Stimulated activated CD4-positive, alpha-beta T cell treated with anti-CD3 and anti-CD28 coated beads, Interleukin-1b, Interleukin-23, amount 100 ng/mL, for 48 hours (primary cell): Measurements from ENCODE around the gene HDDC2.

ENCODE experiments used
- DNase-seq: peaks from one replicate; pipeline ENCODE4 v3.0.0-alpha.2; 2020

Gene HDDC2

GRCh38 chr6:125268765-125269164 lies 33.0 kb downstream of the HDDC2 start:
- DNase-seq = no peak

GRCh38 chr6:125267806-125268523 lies 33.8 kb downstream of the HDDC2 start:
- DNase-seq = no peak

- no peak for DNase-seq
Observed at GRCh38 chr6:125264476-125264875, 37.3 kb downstream of the HDDC2 start.

- no peak for DNase-seq
Observed at GRCh38 chr6:125262016-125263013, 39.5 kb downstream of the HDDC2 start.

- DNase-seq = no peak
Observed at GRCh38 chr6:125259354-125259736, 42.4 kb downstream of the HDDC2 start.

GRCh38 chr6:125258651-125259353 lies 43.0 kb downstream of the HDDC2 start:
- DNase-seq = no peak

GRCh38 chr6:125257351-125257750 lies 44.4 kb downstream of the HDDC2 start:
- no peak for DNase-seq

GRCh38 chr6:125255201-125255600 lies 46.6 kb downstream of the HDDC2 start:
- no peak for DNase-seq

GRCh38 chr6:125254321-125254720 lies 47.4 kb downstream of the HDDC2 start:
- no peak for DNase-seq

GRCh38 chr6:125253881-125254280 lies 47.9 kb downstream of the HDDC2 start:
- no peak for DNase-seq

GRCh38 chr6:125252891-125253290 lies 48.9 kb downstream of the HDDC2 start:
- no peak for DNase-seq

- DNase-seq = no peak
Observed at GRCh38 chr6:125251516-125252220, 50.1 kb downstream of the HDDC2 start.

GRCh38 chr6:125250511-125250910 lies 51.3 kb downstream of the HDDC2 start:
- DNase-seq = no peak

- DNase-seq = no peak
Observed at GRCh38 chr6:125248136-125248535, 53.6 kb downstream of the HDDC2 start.

GRCh38 chr6:125246566-125246965 lies 55.2 kb downstream of the HDDC2 start:
- no peak for DNase-seq

GRCh38 chr6:125245523-125246264 lies 56.1 kb downstream of the HDDC2 start:
- no peak for DNase-seq

GRCh38 chr6:125245109-125245508 lies 56.7 kb downstream of the HDDC2 start:
- DNase-seq = no peak

- no peak for DNase-seq
Observed at GRCh38 chr6:125237764-125238163, 64.0 kb downstream of the HDDC2 start.

- DNase-seq = no peak
Observed at GRCh38 chr6:125236536-125237327, 65.0 kb downstream of the HDDC2 start.

GRCh38 chr6:125233202-125233601 lies 68.6 kb downstream of the HDDC2 start:
- no peak for DNase-seq

GRCh38 chr6:125232466-125232865 lies 69.3 kb downstream of the HDDC2 start:
- no peak for DNase-seq
